Stimulated activated naive CD8-positive, alpha-beta T cell treated with anti-CD3 and anti-CD28 coated beads, Interleukin-15, Interleukin-2, amounts not matched to agents 100 U/mL and 50 U/mL, for 24 hours (primary cell): ENCODE results near the gene PLEKHM2.

Experiments used
- ATAC-seq: fragments of 150-1000 bp; cut with Tn5 transposase; one replicate; pipeline ENCODE4 v1.10.0; 2021
- DNase-seq: peaks from one replicate; pipeline ENCODE4 v3.0.0; 2021

Gene PLEKHM2

GRCh38 chr1:15724949-15725880 lies 41.1 kb downstream of the PLEKHM2 start:
- ATAC-seq, result no peak

DNA sequence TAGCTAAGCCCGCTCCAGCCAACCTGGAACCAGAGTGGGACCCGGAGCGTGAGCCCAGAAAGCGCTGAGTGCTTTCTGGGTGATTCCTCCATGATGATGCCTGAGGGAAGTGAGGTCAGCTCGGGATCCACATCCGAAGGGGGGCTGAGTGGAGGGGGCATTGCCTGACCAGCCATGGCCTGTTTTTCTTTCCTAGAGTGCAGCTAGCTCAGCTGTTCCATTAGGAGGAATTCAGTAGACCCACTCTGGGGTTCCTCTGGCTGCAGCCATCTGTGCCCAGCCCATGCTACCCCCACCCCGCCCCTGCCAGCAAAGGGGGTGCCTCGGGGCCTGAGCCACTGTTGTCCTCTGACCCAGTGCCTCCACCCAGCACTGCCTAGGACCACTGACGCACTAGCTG lies 42.4 kb downstream of the PLEKHM2 start:
- DNase-seq (no peak), ATAC-seq (no peak)

More at GRCh38 chr1:15724949-15725880, 41.1 kb downstream of the PLEKHM2 start:
- DNase-seq, result no peak

GRCh38 chr1:15727021-15727420 lies 42.9 kb downstream of the PLEKHM2 start:
- DNase-seq (no peak), ATAC-seq (no peak)

GRCh38 chr1:15727424-15727823 lies 43.3 kb downstream of the PLEKHM2 start:
- ATAC-seq (no peak), DNase-seq (no peak)

GRCh38 chr1:15727866-15728534 lies 43.9 kb downstream of the PLEKHM2 start:
- DNase-seq, result no peak
- no peak for ATAC-seq

DNA sequence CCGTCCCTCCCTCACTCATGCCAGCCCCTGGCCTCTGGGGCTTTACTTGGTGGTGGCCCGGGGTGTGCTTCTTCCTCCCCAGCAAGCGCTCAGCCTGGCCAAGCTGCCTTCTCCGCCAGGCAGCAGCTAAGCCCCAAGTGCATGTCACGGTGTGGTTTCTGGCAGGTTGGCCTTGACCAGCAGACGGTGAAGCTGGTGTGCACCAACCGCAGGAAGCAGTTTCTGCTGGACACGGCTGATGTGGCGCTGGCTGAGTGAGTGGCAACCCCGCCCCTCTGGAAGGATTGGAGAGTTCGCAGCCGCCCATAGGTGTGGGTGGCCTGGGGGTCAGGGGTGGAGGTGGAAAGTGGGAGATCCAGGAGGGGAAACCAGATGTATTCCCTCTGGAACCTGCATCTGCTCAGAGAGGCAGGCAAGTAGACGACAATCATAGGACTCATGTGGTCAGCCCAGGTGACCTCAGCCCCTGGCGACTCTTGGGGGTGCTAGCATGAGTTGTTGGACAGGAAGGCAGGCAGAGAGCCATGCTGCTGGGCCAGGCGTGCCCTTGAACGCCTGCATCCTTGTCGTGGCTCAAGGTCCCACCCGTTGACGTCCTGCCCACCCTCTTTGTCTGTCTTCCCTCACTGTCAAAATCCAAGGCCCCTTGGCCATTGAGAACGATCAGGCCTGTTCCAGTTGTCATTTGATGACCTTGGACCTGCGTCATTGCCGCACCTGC lies 45.0 kb downstream of the PLEKHM2 start:
- DNase-seq, result no peak
- no peak for ATAC-seq

- ATAC-seq, result no peak
- no peak for DNase-seq
Measured at GRCh38 chr1:15730423-15730822, 46.3 kb downstream of the PLEKHM2 start.

GRCh38 chr1:15730936-15731335 lies 46.8 kb downstream of the PLEKHM2 start:
- ATAC-seq (no peak), DNase-seq (no peak)

DNA sequence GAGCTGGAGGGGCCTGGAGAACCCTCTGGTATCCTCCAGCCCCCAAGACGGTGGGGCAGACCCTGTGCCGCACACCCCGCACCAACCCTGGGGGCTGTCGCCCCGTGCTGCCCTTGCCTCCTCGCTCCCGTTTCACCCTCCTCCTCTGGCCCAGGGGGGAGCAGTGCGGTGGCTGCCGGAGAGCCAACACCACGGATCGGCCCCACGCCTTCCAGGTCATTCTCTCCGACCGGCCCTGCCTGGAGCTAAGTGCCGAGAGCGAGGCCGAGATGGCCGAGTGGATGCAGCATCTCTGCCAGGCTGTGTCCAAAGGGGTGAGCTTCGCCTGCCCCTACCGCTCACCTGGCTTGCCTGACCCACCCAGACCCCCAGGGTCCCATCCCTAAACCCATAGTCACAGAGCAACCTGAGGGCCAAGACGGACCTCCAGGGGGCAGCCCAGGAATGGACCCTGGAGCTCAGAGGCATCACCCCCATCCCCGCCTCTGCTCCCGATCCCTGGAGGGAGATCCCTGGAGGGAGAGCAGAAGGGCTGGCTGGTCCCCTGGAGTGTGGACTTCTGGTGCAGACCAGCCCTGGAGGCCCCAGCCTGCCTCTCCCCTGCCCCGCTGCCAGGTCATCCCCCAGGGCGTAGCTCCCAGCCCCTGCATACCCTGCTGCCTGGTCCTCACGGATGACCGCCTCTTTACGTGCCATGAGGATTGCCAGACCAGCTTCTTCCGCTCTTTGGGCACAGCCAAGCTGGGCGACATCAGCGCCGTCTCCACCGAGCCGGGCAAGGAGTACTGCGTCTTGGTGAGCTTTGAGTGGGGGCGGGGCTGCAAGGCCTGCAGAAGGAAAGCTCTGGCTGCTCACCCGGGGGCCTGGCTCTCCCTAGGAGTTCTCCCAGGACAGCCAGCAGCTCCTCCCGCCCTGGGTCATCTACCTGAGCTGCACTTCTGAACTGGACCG lies 47.9 kb downstream of the PLEKHM2 start:
- no peak for ATAC-seq

GRCh38 chr1:15732686-15733081 lies 48.6 kb downstream of the PLEKHM2 start:
- ATAC-seq, result no peak

More for the DNA sequence above, 47.9 kb downstream of the PLEKHM2 start:
- DNase-seq, result no peak

DNA sequence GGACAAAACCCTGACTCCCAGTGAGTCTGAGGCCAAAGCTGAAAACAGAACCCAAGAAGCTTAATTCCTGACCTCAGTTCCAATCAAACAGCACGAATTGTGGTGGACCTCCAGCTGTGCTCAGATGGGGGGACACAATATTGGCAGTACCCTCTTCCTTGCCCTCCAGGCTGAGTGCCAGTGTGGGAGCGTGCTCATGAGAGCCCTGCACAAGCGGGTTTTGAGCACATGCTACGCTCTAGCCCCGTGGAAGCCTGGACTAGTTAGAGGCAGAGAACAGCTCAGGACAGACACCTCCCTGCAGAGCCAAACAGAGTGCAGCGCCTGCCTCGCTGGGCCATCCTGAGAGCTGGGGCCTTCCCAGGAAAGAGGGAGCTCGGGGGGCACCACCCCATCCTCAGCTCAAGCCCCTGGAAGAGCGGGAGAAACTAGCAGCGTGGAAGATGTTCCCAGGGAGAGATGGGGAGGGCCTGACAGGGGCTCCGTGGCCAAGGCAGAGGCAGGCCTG lies 49.2 kb downstream of the PLEKHM2 start:
- DNase-seq (no peak), ATAC-seq (no peak)

More at GRCh38 chr1:15732686-15733081, 48.6 kb downstream of the PLEKHM2 start:
- DNase-seq, result no peak

GRCh38 chr1:15733726-15734226 lies 49.7 kb downstream of the PLEKHM2 start:
- ATAC-seq (no peak), DNase-seq (no peak)

DNA sequence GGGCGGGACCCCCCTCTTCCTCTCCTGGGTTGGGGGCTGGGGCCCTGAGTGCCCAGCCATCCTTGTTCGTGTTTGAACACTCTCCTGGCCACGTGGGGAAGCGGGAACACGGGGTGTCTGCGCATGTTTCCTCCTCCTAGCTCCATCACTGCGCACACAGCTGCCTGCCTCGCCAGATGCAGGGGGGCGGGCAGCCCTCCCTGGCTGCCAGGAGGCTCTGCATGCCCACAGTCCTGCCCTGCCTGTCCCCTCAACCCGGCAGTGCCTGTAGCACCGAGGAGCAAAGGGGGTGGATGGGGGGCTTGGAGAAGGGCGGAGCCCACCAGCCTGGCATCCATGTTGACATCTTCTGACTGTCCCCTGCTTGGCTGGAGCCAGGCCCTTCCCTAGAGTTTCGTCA lies 50.2 kb downstream of the PLEKHM2 start:
- DNase-seq, result no peak
- ATAC-seq, result no peak

DNA sequence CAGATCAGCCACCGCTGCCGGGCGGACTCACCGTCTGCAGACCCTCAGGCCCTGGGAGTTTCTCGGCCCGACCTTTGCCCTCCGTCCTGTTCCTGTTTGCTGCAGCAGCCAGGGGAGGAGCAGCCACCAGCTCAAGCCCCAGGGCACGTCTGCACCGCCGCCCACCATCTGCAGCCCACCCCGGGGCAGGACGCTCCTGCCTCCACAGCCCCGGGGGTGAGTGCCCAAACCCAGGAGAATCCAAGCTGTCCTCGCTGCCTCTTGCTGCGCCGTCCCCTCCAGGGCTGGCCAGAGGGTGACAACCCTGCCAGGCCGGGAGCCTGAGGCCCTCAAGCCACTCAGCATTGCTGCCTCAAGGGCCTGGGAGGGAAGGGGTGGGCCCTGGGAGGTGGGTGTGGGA lies 50.8 kb downstream of the PLEKHM2 start:
- DNase-seq (no peak), ATAC-seq (no peak)

DNA sequence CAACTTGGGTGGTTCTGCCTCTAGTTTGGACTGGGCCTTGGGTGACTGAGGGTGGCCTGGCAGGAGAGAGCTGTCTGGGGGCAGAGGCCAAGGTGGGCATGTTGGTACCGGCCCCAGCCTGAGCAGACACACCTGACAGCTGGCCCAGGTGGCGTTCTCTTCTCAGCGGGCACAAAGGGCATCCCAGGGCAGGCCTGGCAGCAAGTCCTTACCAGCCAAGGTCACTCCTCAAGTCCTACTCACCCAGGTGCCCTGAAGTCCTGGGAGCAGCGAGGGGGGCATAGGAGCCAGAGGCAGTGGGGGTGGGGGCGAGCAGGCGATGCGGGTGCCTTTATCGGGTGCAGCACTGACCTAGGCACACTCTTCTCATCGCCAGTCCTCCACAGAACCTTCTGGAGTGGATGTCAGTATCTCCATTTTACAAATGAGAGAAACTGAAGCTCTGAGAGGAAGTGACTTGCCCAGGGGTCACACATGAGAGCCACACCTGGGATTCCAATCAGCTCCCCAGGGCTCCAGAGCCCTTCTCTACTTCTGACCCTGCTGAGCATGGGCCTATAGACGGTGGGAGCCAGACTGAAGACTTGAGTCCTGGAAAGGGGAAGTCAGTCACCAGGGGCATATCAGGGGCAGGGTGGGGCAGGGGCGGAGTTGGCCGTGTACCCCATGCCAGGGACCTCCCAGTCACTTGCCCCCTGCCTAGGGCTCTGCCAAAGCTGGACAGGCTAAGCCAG lies 51.4 kb downstream of the PLEKHM2 start:
- DNase-seq, result no peak
- ATAC-seq, result no peak

- DNase-seq (no peak), ATAC-seq (no peak)
Measured at GRCh38 chr1:15736038-15736891, 52.1 kb downstream of the PLEKHM2 start, which contains the start of gene SLC25A34. Gene SLC25A34 (plus strand): TSS chr1:15736258. CDS start chr1:15736486, 228 bp downstream.

DNA sequence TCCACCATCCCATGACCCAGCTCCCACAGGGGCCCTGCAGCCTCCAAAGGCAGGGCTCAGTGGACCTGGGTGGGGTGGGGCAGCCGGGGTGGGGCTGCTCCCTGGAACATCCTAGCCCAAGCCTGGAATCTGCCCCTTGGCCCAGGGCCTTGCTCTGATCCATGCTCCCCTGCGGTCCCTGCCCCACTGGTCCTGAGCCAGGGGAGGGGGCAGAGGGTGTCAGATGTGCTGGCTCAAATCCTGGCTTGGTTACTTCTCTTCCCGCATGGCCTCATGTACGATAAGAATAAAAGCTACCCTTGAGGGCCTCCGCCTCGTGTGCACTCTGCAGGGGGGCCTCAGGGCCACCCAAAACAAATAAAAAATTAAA lies 52.8 kb downstream of the PLEKHM2 start:
- ATAC-seq (no peak), DNase-seq (no peak)

GRCh38 chr1:15737324-15738319 lies 53.5 kb downstream of the PLEKHM2 start:
- DNase-seq, result no peak
- no peak for ATAC-seq
